GM23248 (cell line): Measurements from ENCODE around the gene AFAP1L1. TPM values are rescaled to one million over a fixed set of nuclear protein-coding genes. Genes with fewer than 3 reads are reported as not detected.
A peak's percentile ranks its signal among the peaks of the same experiment; 100 is the strongest.

Experiments used
- DNase-seq: peaks from one replicate; pipeline ENCODE4 v3.0.0-alpha.2; 2015
- H2AFZ ChIP-seq: fragments of 200-600 bp; sonication (generic); 2 replicates; pipeline ENCODE4 v1.6.1; 2016; ENCODE audit warnings: antibody characterized with exemption
- H3F3A ChIP-seq: fragments of 200-600 bp; sonication (generic); 2 replicates; pipeline ENCODE4 v1.6.1; 2016; ENCODE audit warnings: mild to moderate bottlenecking, antibody characterized with exemption, mixed run types; ENCODE audit not compliant: insufficient read depth
- H3K27ac ChIP-seq: fragments of 200-600 bp; sonication (generic); 2 replicates; pipeline ENCODE4 v1.5.1; 2016; ENCODE audit warnings: mild to moderate bottlenecking
- H3K27me3 ChIP-seq: fragments of 200-600 bp; sonication (generic); replicated peaks from 2 replicates; pipeline ENCODE4 v1.6.1; 2016; ENCODE audit warnings: mild to moderate bottlenecking; ENCODE audit not compliant: insufficient read depth
- H3K36me3 ChIP-seq: fragments of 200-600 bp; sonication (generic); 2 replicates; pipeline ENCODE4 v1.6.1; 2016; ENCODE audit warnings: low read depth, mild to moderate bottlenecking
- H3K4me1 ChIP-seq: fragments of 200-600 bp; sonication (generic); 2 replicates; pipeline ENCODE4 v1.6.1; 2016; ENCODE audit warnings: mild to moderate bottlenecking; ENCODE audit not compliant: insufficient read depth
- H3K4me2 ChIP-seq: fragments of 200-600 bp; sonication (generic); one replicate; pipeline ENCODE4 v1.6.1; 2016; ENCODE audit warnings: mild to moderate bottlenecking; ENCODE audit not compliant: unreplicated experiment
- H3K4me3 ChIP-seq: fragments of 200-600 bp; sonication (generic); 2 replicates; pipeline ENCODE4 v1.5.1; 2016; ENCODE audit warnings: mild to moderate bottlenecking
- H3K79me2 ChIP-seq: fragments of 200-600 bp; sonication (generic); 2 replicates; pipeline ENCODE4 v1.6.1; 2016; ENCODE audit warnings: mild to moderate bottlenecking; ENCODE audit not compliant: insufficient read depth
- H3K9ac ChIP-seq: fragments of 200-600 bp; sonication (generic); 2 replicates; pipeline ENCODE4 v1.6.1; 2016; ENCODE audit warnings: mild to moderate bottlenecking
- H3K9me2 ChIP-seq: fragments of 200-600 bp; sonication (generic); 2 replicates; pipeline ENCODE4 v1.6.1; 2016; ENCODE audit warnings: mixed run types, mild to moderate bottlenecking, moderate library complexity; ENCODE audit not compliant: insufficient read depth
- H3K9me3 ChIP-seq: fragments of 200-600 bp; sonication (generic); one replicate; pipeline ENCODE4 v1.6.1; 2017; ENCODE audit warnings: low read depth
- H4K20me1 ChIP-seq: fragments of 200-600 bp; sonication (generic); 2 replicates; pipeline ENCODE4 v1.6.0; 2016; ENCODE audit not compliant: insufficient read depth
- EZH2 ChIP-seq: fragments of 200-600 bp; sonication (generic); IDR thresholded peaks from 2 replicates; pipeline ENCODE4 v1.6.1; 2018; ENCODE audit warnings: antibody characterized with exemption, mild to moderate bottlenecking; ENCODE audit not compliant: insufficient read depth, poor library complexity, severe bottlenecking
- EZH2phosphoT487 ChIP-seq: fragments of 200-600 bp; sonication (generic); IDR thresholded peaks from 2 replicates; pipeline ENCODE4 v1.6.1; 2018; ENCODE audit warnings: antibody characterized with exemption, moderate library complexity, mild to moderate bottlenecking, low read depth; ENCODE audit not compliant: insufficient read depth
- WGBS, 2 experiments: methylation state at CpG; one replicate each; pipeline ENCODE4 v1.1.6; 2015 to 2017; ENCODE audit warnings: low lambda C conversion rate in 2 of 2, low coverage in 1 of 2; ENCODE audit errors: missing lambda C conversion rate in 2 of 2; 5-methylcytosine and 5-hydroxymethylcytosine counted together
- in situ Hi-C: fragments of 300-500 bp; cut with MboI; formaldehyde crosslinking; loops from 2 replicates; pipeline ENCODE4 v1.15.0; 2020
- polyA plus RNA-seq: library from polyadenylated mRNA; unstranded; fragments of >200 nt; fragmentation: Nextera tagmentation; extraction: Ambion mirVana; gene quantifications from 2 replicates; pipeline ENCODE4 v1.2.1, GENCODE V29; 2016
- total RNA-seq: library from RNA; depleted of rRNA; stranded (reverse); fragments of >200 nt; shearing (Covaris generic); gene quantifications from 2 replicates; pipeline ENCODE4 v1.2.3, GENCODE V29; 2014

The AFAP1L1 gene
- total and polyA plus RNA-seq, 2 experiments from 2014 or later: 0.76 to 1.3 TPM

- no peak overlapping the region for H3K9ac ChIP-seq
- no peaks in the 10 kb centered on the region for H3K36me3 ChIP-seq
- H3K9me2 ChIP-seq: no peaks in the 10 kb centered on the region
- H3K79me2 ChIP-seq: no peaks in the 10 kb centered on the region
- WGBS, 2 experiments: 77 to 89% methylated on average over 1 of the region's 1 CpG
- no peaks in the 10 kb centered on the region for H3K9me3 ChIP-seq
- H3F3A ChIP-seq: no peaks in the 10 kb centered on the region
- DNase-seq: no peak
- TF ChIP-seq EZH2phosphoT487: no peak
- TF ChIP-seq EZH2: no peak
- no peak overlapping the region for H2AFZ ChIP-seq
- no peaks in the 10 kb centered on the region for H3K27me3 ChIP-seq
- no peak overlapping the region for H3K27ac ChIP-seq
- in situ Hi-C loops: no loop called here
- no peaks in the 10 kb centered on the region for H4K20me1 ChIP-seq
- H3K4me3 ChIP-seq: no peak overlapping the region
- no peaks in the 10 kb centered on the region for H3K4me1 ChIP-seq
- H3K4me2 ChIP-seq: no peak overlapping the region
Measured at GRCh38 chr5:149366169-149366729, 94.6 kb downstream of the AFAP1L1 start.

DNA sequence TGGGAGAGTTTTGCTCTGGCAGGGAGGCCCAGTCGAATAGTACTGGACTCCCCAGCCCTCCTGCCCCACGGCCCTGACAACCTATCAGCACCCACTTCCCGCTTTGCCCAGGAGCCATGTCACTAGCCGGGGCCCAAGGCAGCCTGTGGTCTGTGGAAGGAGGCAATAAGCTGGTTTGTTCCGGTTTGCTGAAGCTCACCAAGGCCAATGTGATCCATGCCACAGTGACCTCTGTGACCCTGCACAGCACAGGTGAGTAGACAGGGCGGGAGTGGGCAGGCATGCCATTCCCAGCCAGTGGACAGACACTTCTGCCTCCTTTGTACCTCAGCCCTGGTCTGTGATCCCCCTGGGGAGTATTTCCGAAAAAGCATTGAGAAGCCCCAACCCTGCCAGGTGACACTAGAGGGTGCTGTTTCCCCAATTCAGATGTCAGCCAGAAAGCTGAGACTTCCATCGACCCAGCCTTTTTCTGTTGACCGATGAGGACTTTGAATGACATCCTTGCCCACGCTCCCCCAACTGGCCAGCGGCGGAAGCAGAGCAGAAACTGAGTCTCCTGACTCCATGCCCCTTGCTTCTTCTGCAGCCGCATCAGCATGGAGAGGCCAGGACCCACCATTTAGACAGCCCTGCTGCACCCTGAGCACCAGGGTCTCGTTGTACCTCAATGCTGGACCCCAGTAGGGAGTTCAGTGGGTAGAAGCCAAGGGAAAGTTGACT, 95.8 kb downstream of the AFAP1L1 start:
- H3K4me1 ChIP-seq: no peaks in the 10 kb centered on the region

DNA sequence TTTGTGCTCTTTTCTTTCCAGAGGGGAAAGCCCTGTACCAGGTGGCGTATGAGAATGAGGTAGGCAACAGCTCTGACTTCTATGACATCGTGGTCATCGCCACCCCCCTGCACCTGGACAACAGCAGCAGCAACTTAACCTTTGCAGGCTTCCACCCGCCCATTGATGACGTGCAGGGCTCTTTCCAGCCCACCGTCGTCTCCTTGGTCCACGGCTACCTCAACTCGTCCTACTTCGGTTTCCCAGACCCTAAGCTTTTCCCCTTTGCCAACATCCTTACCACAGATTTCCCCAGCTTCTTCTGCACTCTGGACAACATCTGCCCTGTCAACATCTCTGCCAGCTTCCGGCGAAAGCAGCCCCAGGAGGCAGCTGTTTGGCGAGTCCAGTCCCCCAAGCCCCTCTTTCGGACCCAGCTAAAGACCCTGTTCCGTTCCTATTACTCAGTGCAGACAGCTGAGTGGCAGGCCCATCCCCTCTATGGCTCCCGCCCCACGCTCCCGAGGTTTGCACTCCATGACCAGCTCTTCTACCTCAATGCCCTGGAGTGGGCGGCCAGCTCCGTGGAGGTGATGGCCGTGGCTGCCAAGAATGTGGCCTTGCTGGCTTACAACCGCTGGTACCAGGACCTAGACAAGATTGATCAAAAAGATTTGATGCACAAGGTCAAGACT, 96.5 kb downstream of the AFAP1L1 start:
- no peaks in the 10 kb centered on the region for H3K79me2 ChIP-seq
- H3K4me1 ChIP-seq: no peaks in the 10 kb centered on the region
- no peak for DNase-seq
- H3K9ac ChIP-seq: no peak overlapping the region
- no peaks in the 10 kb centered on the region for H3F3A ChIP-seq
- no peak overlapping the region for H3K4me3 ChIP-seq
- WGBS, 2 experiments: 84 to 87% methylated on average over 22 of the region's 22 CpGs
- H3K9me2 ChIP-seq: no peaks in the 10 kb centered on the region
- no peaks in the 10 kb centered on the region for H3K27me3 ChIP-seq
- H3K9me3 ChIP-seq: no peaks in the 10 kb centered on the region
- no peak overlapping the region for H3K27ac ChIP-seq
- no peaks in the 10 kb centered on the region for H3K36me3 ChIP-seq
- H2AFZ ChIP-seq: no peak overlapping the region
- in situ Hi-C loops: no loop called here
- no peaks in the 10 kb centered on the region for H4K20me1 ChIP-seq
- H3K4me2 ChIP-seq: no peak overlapping the region
- TF ChIP-seq EZH2phosphoT487 (no peak), EZH2 (no peak)

More for the DNA sequence above, 95.8 kb downstream of the AFAP1L1 start:
- H3K9me3 ChIP-seq: no peaks in the 10 kb centered on the region
- H3K27me3 ChIP-seq: no peaks in the 10 kb centered on the region
- peak; percentile 79 for DNase-seq
- no peaks in the 10 kb centered on the region for H3F3A ChIP-seq
- no peaks in the 10 kb centered on the region for H3K36me3 ChIP-seq
- TF ChIP-seq EZH2 (no peak), EZH2phosphoT487 (no peak)
- in situ Hi-C loops: no loop called here
- 34% methylated on average over 14 of the region's 14 CpGs for WGBS, 2 experiments
- H4K20me1 ChIP-seq: no peaks in the 10 kb centered on the region
- H3K27ac ChIP-seq: no peak overlapping the region
- H3K79me2 ChIP-seq: no peaks in the 10 kb centered on the region
- no peaks in the 10 kb centered on the region for H3K9me2 ChIP-seq
- no peak overlapping the region for H3K4me3 ChIP-seq
- no peak overlapping the region for H3K9ac ChIP-seq
- H3K4me2 ChIP-seq: no peak overlapping the region
- 0 out of 2 replicates have a peak overlapping the region, but pooled peaks have one; percentile 64 for H2AFZ ChIP-seq

DNA sequence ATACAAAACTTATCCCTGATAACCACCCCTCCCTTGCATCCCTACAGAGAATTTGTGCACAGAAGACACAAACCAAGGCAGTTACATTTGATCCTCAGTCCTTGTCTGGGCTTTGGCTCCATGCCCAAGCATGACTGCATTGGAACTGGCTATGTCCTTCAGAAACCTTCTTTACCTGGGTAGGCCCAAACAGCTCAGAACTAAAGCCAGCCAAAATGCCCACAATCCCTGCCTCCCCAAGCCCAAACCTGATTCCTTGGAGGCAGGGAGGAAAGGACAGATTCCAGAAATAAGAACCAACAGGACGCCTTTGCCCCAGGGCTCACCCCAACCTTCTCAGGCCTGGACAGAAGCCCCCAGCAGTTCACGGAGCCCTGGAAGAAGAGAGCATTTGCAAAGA, 99.2 kb downstream of the AFAP1L1 start:
- no peak for TF ChIP-seq EZH2phosphoT487
- H3K36me3 ChIP-seq: no peaks in the 10 kb centered on the region
- H3K4me3 ChIP-seq: no peak overlapping the region
- WGBS, 2 experiments: 50 to 55% methylated on average over 2 of the region's 2 CpGs
- H2AFZ ChIP-seq: no peak overlapping the region
- no peaks in the 10 kb centered on the region for H3K27me3 ChIP-seq
- H3K27ac ChIP-seq: no peak overlapping the region
- no peaks in the 10 kb centered on the region for H3F3A ChIP-seq
- in situ Hi-C loops: loop anchor here (10.0 kb wide), 1 partner anchor 194 kb away; no protein-coding TSS in a partner anchor
- no peaks in the 10 kb centered on the region for H3K9me2 ChIP-seq
- H4K20me1 ChIP-seq: no peaks in the 10 kb centered on the region
- no peak overlapping the region for H3K4me2 ChIP-seq
- H3K9ac ChIP-seq: no peak overlapping the region
- H3K79me2 ChIP-seq: no peaks in the 10 kb centered on the region
- H3K4me1 ChIP-seq: no peaks in the 10 kb centered on the region
- DNase-seq: peak; percentile 14
- H3K9me3 ChIP-seq: no peaks in the 10 kb centered on the region
